K562 (cell line): ENCODE results near the gene ANP32B. TPM values are rescaled to one million over a fixed set of nuclear protein-coding genes. Genes with fewer than 3 reads are reported as not detected.

ENCODE experiments used
- CREM ChIP-seq: IDR thresholded peaks from 2 replicates; pipeline ENCODE4 v1.6.1; 2014; ENCODE audit warnings: antibody characterized with exemption, low read depth
- HSF4 ChIP-seq: fragments of 250-450 bp; sonication (Bioruptor Pico); IDR thresholded peaks from 2 replicates; pipeline ENCODE4 v2.1.2; 2022; ENCODE audit warnings: mild to moderate bottlenecking, moderate library complexity, borderline replicate concordance
- SMAD3 ChIP-seq: fragments of 450-650 bp; formaldehyde crosslinking; conservative IDR thresholded peaks from 2 replicates; pipeline ENCODE4 v1.4.0; 2020; ENCODE audit warnings: mild to moderate bottlenecking
- STAG1 ChIP-seq: sonication (generic); formaldehyde crosslinking; IDR thresholded peaks from 2 replicates; pipeline ENCODE4 v1.5.0; 2020; ENCODE audit warnings: missing genetic modification reagents, borderline replicate concordance
- TAF7 ChIP-seq: fragments of 450-650 bp; IDR thresholded peaks from 2 replicates; pipeline ENCODE4 v1.6.1; 2016; ENCODE audit warnings: missing genetic modification characterization, missing compliant biosample characterization
- ZC3H11A ChIP-seq: IDR thresholded peaks from 2 replicates; pipeline ENCODE4 v1.6.1; 2012; ENCODE audit warnings: low read depth, low read length, improper control_type of control experiment
- ZFP36 ChIP-seq: fragments of 150-350 bp; IDR thresholded peaks from 2 replicates; pipeline ENCODE4 v1.6.1; 2018; ENCODE audit warnings: low read length, low read depth; ENCODE audit not compliant: partially characterized antibody
- ZNF507 ChIP-seq: conservative IDR thresholded peaks from 2 replicates; pipeline ENCODE4 v1.6.1; 2017; ENCODE audit warnings: missing genetic modification characterization, missing compliant biosample characterization
- ZNF584 ChIP-seq: fragments of 200-800 bp; sonication (Bioruptor generic); IDR thresholded peaks from 2 replicates; pipeline ENCODE4 v1.6.1; 2016; ENCODE audit warnings: low read depth, mild to moderate bottlenecking, missing genetic modification characterization, missing compliant biosample characterization
- ZNF79 ChIP-seq: fragments of 250-450 bp; sonication (Bioruptor Pico); IDR thresholded peaks from 2 replicates; pipeline ENCODE4 v1.4.0; 2020; ENCODE audit warnings: low read depth, mild to moderate bottlenecking, moderate library complexity
- polyA plus RNA-seq, 8 experiments: library from polyadenylated mRNA; depleted of rRNA in 4 of 8; stranded (reverse) in 5 of 8; unstranded in 3 of 8; fragments of >200 nt; fragmentation: Nextera tagmentation in 2 of 8; fragmentation: Illumina TruSeq in 1 of 8; extraction: Ambion mirVana in 2 of 8; extraction: Trizol in 1 of 8; gene quantifications; 2 replicates each; pipeline versions ENCODE4 v1.2.1 to v1.2.3, GENCODE V29; 2011 to 2014; ENCODE audit warnings: inconsistent platforms in 1 of 8, missing spikeins in 1 of 8
- total RNA-seq, 7 experiments: library from RNA; depleted of rRNA in 6 of 7; stranded (reverse); fragments of >200 nt in 6 of 7; fragmentation: Illumina TruSeq in 2 of 7; extraction: Trizol in 2 of 7; gene quantifications; 2 replicates each; pipeline versions ENCODE4 v1.2.1 to v1.2.3, GENCODE V29; 2011 to 2021; ENCODE audit warnings: low replicate concordance in 1 of 7
- TF ChIP-seq, protein P1 (sequence below): sonication (generic); formaldehyde crosslinking; IDR thresholded peaks from 2 replicates; pipeline ENCODE4 v1.8.0; 2022; ENCODE audit warnings: mild to moderate bottlenecking, missing genetic modification reagents
- TF ChIP-seq, protein P2 (sequence below): sonication (generic); formaldehyde crosslinking; IDR thresholded peaks from 2 replicates; pipeline ENCODE4 v1.8.1; 2023; ENCODE audit warnings: mild to moderate bottlenecking, missing genetic modification reagents
- TF ChIP-seq, protein P3 (sequence below): IDR thresholded peaks from 2 replicates; pipeline ENCODE4 v1.6.1; 2012; ENCODE audit warnings: low read depth, low read length, improper control_type of control experiment, borderline replicate concordance
- TF ChIP-seq, protein P4 (sequence below), 2 experiments: fragments of 450-650 bp in 1 of 2; sonication (generic) in 1 of 2; formaldehyde crosslinking in 1 of 2; IDR thresholded peaks; 2 replicates each; pipeline versions ENCODE4 v1.7.1 to v1.9.0; 2016 to 2022; ENCODE audit warnings: inconsistent platforms in 1 of 2, mild to moderate bottlenecking in 1 of 2, missing genetic modification reagents in 1 of 2

Gene ANP32B
- total and polyA plus RNA-seq, 9 of the 15 experiments (the other 6 are each of a cell fraction or from before 2014, with no cell fraction given) = 68.9 to 815 (median 141) TPM

- TF ChIP-seq, protein P1, sequence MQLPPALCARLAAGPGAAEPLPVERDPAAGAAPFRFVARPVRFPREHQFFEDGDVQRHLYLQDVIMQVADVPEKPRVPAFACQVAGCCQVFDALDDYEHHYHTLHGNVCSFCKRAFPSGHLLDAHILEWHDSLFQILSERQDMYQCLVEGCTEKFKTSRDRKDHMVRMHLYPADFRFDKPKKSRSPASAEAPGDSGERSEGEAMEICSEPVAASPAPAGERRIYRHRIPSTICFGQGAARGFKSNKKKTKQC (CRISPR knock-in tag) = no peak
- TF ChIP-seq HSF4 (CRISPR knock-in tag) (peak; percentile 54; the same call in 1 of the 2 replicates), STAG1 (CRISPR knock-in tag) (no peak), TAF7 (tag) (peak; percentile 63), SMAD3 (CRISPR knock-in tag) (peak; percentile 91), ZNF584 (CRISPR knock-in tag) (peak; percentile 30; the same call in 1 of the 2 replicates), ZC3H11A (no peak), CREM (no peak), ZNF507 (peak; percentile 37; the same call in 1 of the 2 replicates), ZFP36 (no peak), ZNF79 (CRISPR knock-in tag) (peak; percentile 71; the same call in 1 of the 2 replicates)
- TF ChIP-seq, protein P2, sequence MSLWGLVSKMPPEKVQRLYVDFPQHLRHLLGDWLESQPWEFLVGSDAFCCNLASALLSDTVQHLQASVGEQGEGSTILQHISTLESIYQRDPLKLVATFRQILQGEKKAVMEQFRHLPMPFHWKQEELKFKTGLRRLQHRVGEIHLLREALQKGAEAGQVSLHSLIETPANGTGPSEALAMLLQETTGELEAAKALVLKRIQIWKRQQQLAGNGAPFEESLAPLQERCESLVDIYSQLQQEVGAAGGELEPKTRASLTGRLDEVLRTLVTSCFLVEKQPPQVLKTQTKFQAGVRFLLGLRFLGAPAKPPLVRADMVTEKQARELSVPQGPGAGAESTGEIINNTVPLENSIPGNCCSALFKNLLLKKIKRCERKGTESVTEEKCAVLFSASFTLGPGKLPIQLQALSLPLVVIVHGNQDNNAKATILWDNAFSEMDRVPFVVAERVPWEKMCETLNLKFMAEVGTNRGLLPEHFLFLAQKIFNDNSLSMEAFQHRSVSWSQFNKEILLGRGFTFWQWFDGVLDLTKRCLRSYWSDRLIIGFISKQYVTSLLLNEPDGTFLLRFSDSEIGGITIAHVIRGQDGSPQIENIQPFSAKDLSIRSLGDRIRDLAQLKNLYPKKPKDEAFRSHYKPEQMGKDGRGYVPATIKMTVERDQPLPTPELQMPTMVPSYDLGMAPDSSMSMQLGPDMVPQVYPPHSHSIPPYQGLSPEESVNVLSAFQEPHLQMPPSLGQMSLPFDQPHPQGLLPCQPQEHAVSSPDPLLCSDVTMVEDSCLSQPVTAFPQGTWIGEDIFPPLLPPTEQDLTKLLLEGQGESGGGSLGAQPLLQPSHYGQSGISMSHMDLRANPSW = no peak
- TF ChIP-seq, protein P3, sequence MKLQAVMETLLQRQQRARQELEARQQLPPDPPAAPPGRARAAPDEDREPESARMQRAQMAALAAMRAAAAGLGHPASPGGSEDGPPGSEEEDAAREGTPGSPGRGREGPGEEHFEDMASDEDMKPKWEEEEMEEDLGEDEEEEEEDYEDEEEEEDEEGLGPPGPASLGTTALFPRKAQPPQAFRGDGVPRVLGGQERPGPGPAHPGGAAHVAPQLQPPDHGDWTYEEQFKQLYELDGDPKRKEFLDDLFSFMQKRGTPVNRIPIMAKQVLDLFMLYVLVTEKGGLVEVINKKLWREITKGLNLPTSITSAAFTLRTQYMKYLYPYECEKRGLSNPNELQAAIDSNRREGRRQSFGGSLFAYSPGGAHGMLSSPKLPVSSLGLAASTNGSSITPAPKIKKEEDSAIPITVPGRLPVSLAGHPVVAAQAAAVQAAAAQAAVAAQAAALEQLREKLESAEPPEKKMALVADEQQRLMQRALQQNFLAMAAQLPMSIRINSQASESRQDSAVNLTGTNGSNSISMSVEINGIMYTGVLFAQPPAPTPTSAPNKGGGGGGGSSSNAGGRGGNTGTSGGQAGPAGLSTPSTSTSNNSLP = no peak
- TF ChIP-seq, protein P4, sequence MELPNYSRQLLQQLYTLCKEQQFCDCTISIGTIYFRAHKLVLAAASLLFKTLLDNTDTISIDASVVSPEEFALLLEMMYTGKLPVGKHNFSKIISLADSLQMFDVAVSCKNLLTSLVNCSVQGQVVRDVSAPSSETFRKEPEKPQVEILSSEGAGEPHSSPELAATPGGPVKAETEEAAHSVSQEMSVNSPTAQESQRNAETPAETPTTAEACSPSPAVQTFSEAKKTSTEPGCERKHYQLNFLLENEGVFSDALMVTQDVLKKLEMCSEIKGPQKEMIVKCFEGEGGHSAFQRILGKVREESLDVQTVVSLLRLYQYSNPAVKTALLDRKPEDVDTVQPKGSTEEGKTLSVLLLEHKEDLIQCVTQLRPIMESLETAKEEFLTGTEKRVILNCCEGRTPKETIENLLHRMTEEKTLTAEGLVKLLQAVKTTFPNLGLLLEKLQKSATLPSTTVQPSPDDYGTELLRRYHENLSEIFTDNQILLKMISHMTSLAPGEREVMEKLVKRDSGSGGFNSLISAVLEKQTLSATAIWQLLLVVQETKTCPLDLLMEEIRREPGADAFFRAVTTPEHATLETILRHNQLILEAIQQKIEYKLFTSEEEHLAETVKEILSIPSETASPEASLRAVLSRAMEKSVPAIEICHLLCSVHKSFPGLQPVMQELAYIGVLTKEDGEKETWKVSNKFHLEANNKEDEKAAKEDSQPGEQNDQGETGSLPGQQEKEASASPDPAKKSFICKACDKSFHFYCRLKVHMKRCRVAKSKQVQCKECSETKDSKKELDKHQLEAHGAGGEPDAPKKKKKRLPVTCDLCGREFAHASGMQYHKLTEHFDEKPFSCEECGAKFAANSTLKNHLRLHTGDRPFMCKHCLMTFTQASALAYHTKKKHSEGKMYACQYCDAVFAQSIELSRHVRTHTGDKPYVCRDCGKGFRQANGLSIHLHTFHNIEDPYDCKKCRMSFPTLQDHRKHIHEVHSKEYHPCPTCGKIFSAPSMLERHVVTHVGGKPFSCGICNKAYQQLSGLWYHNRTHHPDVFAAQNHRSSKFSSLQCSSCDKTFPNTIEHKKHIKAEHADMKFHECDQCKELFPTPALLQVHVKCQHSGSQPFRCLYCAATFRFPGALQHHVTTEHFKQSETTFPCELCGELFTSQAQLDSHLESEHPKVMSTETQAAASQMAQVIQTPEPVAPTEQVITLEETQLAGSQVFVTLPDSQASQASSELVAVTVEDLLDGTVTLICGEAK (IDR thresholded peaks at IDR 0.05) = no peak
- TF ChIP-seq, protein P4 (CRISPR knock-in tag; IDR thresholded peaks at IDR 0.05) = no peak
Observed at GRCh38 chr9:98050351-98050750, 67.2 kb downstream of the ANP32B start (continued).
